Endothelial cell (in vitro differentiated cells): ENCODE data around the gene RETREG2. TPM values are rescaled to one million over a fixed set of nuclear protein-coding genes. Genes with fewer than 3 reads are reported as not detected.

Source experiments
- DNase-seq: peaks from one replicate; pipeline ENCODE4 v3.0.0; 2021; ENCODE audit warnings: low spot score
- H3K27ac Mint-ChIP-seq: one replicate; pipeline ENCODE4 v1.8.0; 2021; ENCODE audit warnings: mixed read lengths, inconsistent platforms; ENCODE audit not compliant: unreplicated experiment
- H3K27me3 Mint-ChIP-seq: one replicate; pipeline ENCODE4 v1.8.0; 2021; ENCODE audit warnings: mild to moderate bottlenecking, moderate library complexity, mixed read lengths, inconsistent platforms; ENCODE audit not compliant: unreplicated experiment
- H3K36me3 Mint-ChIP-seq: one replicate; pipeline ENCODE4 v1.8.0; 2021; ENCODE audit warnings: mild to moderate bottlenecking, low read depth, mixed read lengths, inconsistent platforms; ENCODE audit not compliant: unreplicated experiment
- H3K4me1 Mint-ChIP-seq: one replicate; pipeline ENCODE4 v1.8.0; 2021; ENCODE audit warnings: mild to moderate bottlenecking, mixed read lengths, inconsistent platforms; ENCODE audit not compliant: unreplicated experiment
- H3K4me3 Mint-ChIP-seq: one replicate; pipeline ENCODE4 v1.8.0; 2021; ENCODE audit warnings: mild to moderate bottlenecking, mixed read lengths, inconsistent platforms; ENCODE audit not compliant: unreplicated experiment
- H3K9me3 Mint-ChIP-seq: one replicate; pipeline ENCODE4 v1.8.0; 2021; ENCODE audit warnings: mixed read lengths, inconsistent platforms; ENCODE audit not compliant: unreplicated experiment
- total RNA-seq: library from RNA; stranded (reverse); fragmentation: NEBNext Ultra II Directional; extraction: Animal tissue kit (Norgen Biotek cat#: 25700); gene quantifications from one replicate; pipeline ENCODE4 v1.2.1, GENCODE V29; 2021; ENCODE audit not compliant: unreplicated experiment
- TF ChIP-seq, protein P1 (sequence below): fragments of 200-600 bp; sonication (generic); IDR thresholded peaks from one replicate; pipeline ENCODE4 v1.5.0; 2021; ENCODE audit warnings: antibody characterized with exemption; ENCODE audit not compliant: unreplicated experiment

Gene RETREG2
- total RNA-seq, 1 donor from 2014 or later, result 90.6 TPM

DNA sequence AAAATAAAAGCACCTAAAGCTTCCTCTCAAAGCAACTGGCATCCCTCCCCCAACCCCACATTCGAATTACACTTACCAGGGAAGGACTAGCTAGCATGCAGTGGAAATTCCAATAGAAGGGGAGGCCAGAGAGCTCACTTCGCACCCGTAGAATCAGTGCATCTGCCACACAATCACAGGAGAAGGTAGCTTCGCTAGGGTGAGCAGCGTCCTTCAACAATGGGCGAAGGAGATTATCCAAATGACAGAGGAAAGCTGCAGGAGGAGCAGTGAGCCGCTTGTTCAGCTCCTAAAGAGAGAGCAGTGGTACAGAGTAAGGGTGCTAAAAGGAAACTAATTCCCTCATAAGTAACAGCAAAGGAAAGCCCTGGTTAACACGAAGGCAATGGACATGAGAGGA is 20.7 kb upstream of the RETREG2 start:
- Mint-ChIP-seq H3K4me1 (peaks cover 6% of the 10 kb centered on the region), H3K4me3 (no peak overlapping the region), H3K27ac (no peak overlapping the region), H3K27me3 (peaks cover 2% of the 10 kb centered on the region), H3K36me3 (peaks cover 3% of the 10 kb centered on the region), H3K9me3 (no peaks in the 10 kb centered on the region)
- DNase-seq, result no peak
- TF ChIP-seq, protein P1, sequence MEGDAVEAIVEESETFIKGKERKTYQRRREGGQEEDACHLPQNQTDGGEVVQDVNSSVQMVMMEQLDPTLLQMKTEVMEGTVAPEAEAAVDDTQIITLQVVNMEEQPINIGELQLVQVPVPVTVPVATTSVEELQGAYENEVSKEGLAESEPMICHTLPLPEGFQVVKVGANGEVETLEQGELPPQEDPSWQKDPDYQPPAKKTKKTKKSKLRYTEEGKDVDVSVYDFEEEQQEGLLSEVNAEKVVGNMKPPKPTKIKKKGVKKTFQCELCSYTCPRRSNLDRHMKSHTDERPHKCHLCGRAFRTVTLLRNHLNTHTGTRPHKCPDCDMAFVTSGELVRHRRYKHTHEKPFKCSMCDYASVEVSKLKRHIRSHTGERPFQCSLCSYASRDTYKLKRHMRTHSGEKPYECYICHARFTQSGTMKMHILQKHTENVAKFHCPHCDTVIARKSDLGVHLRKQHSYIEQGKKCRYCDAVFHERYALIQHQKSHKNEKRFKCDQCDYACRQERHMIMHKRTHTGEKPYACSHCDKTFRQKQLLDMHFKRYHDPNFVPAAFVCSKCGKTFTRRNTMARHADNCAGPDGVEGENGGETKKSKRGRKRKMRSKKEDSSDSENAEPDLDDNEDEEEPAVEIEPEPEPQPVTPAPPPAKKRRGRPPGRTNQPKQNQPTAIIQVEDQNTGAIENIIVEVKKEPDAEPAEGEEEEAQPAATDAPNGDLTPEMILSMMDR, result no peak

DNA sequence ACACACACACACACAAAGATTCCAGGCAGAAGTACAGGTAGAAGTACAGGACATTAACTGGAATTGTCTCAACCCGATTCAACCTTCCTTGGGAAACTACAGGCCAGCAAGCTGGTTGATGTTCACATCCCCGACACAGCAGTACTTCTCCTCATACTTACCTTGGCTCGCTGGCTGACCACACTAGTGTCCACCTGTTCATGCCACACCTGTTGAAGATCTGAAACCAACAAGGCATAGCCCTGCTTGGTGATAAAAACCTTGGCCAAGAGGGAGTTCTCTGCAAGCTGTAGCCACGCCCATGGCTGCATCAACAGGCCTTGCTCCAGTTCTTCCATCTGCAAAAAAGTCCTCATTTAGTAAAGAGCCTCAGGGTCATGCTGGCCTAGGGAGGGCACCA is 20.1 kb upstream of the RETREG2 start:
- TF ChIP-seq, protein P1, result no peak
- H3K27me3 Mint-ChIP-seq, result peaks cover 3% of the 10 kb centered on the region
- H3K9me3 Mint-ChIP-seq, result no peaks in the 10 kb centered on the region
- no peak overlapping the region for H3K27ac Mint-ChIP-seq
- no peak overlapping the region for H3K4me3 Mint-ChIP-seq
- H3K36me3 Mint-ChIP-seq, result peaks cover 3% of the 10 kb centered on the region
- no peak for DNase-seq
- H3K4me1 Mint-ChIP-seq, result peaks cover 6% of the 10 kb centered on the region

DNA sequence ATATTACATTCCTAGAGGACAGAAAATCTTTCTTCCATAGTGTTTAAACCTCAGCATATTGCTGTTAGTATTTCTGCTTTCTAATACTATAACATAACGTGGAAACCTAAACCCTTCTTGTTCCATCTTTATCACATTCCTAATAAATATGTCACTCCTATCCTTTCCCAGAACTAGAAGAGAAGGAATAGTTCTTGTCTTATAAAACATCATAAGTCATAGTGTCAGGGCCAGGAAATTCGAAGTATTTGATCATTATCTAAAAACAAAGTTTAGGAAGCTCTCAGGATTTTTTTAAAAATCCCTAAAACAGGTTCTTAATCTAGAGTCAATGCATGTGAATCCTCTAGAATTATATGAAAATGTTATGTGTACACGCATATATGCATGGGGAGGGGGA is 19.5 kb upstream of the RETREG2 start:
- Mint-ChIP-seq H3K27me3 (peaks cover 3% of the 10 kb centered on the region), H3K27ac (no peak overlapping the region), H3K36me3 (peaks cover 3% of the 10 kb centered on the region), H3K9me3 (no peaks in the 10 kb centered on the region), H3K4me1 (peaks cover 6% of the 10 kb centered on the region), H3K4me3 (no peak overlapping the region)
- no peak for DNase-seq
- TF ChIP-seq, protein P1, result no peak

DNA sequence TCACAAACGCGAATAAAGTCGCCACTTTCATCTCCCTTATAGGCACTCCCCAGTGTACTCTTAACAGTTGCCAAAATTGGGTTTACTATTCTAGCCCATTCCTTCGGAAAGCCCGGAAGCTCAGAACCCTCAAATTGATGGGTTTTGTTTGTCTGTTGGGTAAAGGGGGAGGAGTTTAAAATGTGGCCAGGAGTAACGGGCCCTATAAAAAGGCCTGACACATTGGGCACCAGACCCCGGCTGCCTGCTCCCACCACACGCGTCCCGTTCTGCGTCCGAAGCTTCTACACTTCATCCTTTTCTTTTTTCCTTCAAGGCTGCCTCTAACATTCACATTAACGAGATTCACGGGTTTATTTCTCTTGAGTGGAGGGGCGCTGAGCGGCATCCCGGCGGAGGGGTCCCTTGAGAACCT is 18.3 kb upstream of the RETREG2 start:
- Mint-ChIP-seq H3K36me3 (peaks cover 3% of the 10 kb centered on the region), H3K27me3 (peaks cover 3% of the 10 kb centered on the region), H3K4me1 (peaks cover 6% of the 10 kb centered on the region), H3K9me3 (no peaks in the 10 kb centered on the region), H3K4me3 (peak overlapping the region; percentile 86), H3K27ac (peak overlapping the region; percentile 59)
- DNase-seq, result no peak
- TF ChIP-seq, protein P1, result no peak

DNA sequence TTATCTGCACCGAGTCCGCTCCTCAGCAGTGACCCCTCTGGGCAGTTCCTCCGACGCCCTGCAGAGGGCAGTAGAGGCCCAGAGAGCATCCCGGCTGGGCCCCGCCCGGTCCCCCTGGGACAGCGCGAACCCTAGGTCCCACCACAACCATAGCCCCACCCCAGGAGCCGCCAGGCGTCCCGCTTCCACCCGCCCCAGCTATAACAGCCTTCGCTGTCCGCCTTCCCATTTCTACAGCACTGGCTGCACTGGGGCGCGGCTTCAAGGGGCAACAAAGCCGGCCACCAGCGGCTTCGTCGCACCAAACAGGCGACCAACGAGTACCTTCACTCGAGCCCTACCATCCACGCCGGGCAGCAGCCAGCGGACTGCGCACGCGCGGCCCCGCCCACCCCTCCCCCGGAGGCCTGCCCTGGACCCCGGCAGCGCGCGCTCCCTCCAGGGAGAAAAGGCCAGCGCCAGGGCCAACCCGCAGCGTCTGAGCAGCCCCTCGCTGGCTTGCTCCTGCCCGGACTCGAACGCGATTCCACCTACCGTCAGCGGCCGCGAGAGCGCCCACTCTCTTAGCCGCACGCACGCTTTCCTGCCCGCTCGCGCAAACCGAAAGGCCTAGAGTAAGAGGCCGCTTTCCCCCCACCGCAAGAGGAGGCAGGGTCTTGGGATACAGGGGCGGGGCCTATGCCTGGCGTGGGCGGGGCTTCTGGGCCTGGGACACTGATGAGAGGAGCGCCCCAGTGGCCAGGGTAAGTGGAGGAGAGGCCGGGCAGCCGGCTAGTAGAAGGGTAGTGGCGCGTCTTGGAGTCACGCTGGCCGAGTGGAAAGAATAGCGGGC is 17.7 kb upstream of the RETREG2 start, which contains the start of gene NHEJ1:
NHEJ1 (minus strand) TSS at position 630 of the 832 bp plus-strand sequence. CDS start 2,453 bp downstream, outside the sequence.
- Mint-ChIP-seq H3K27ac (peak within 1 kb of the TSS; percentile 59), H3K4me1 (peaks cover 6% of the 10 kb centered on the region), H3K36me3 (peaks cover 3% of the 10 kb centered on the region), H3K27me3 (peaks cover 3% of the 10 kb centered on the region), H3K4me3 (peak within 1 kb of the TSS; percentile 92), H3K9me3 (no peaks in the 10 kb centered on the region)
- TF ChIP-seq, protein P1, result peak; percentile 94
- peak; percentile 94 for DNase-seq
